Glutamatergic neuron (in vitro differentiated cells): ENCODE measurements around the gene HOXB3. TPM values are rescaled to one million over a fixed set of nuclear protein-coding genes. Genes with fewer than 3 reads are reported as not detected.
"Not testable (repeated sequence)": the region's sequence is repeated elsewhere in the genome, so short reads cannot be mapped to it uniquely, and the experiment has no call there.

Experiments used
- DNase-seq: peaks from one replicate; pipeline ENCODE4 v3.0.0; 2022
- H3K27ac Mint-ChIP-seq: one replicate; pipeline ENCODE4 v1.8.0; 2020; ENCODE audit warnings: mild to moderate bottlenecking, mixed read lengths, inconsistent platforms; ENCODE audit not compliant: unreplicated experiment
- H3K27me3 Mint-ChIP-seq: one replicate; pipeline ENCODE4 v1.8.0; 2020; ENCODE audit warnings: mild to moderate bottlenecking, moderate library complexity, mixed read lengths, inconsistent platforms; ENCODE audit not compliant: unreplicated experiment
- H3K36me3 Mint-ChIP-seq: one replicate; pipeline ENCODE4 v1.8.0; 2020; ENCODE audit warnings: mild to moderate bottlenecking, mixed read lengths, inconsistent platforms; ENCODE audit not compliant: unreplicated experiment
- H3K4me1 Mint-ChIP-seq: one replicate; pipeline ENCODE4 v1.8.0; 2020; ENCODE audit warnings: mild to moderate bottlenecking, low read depth, mixed read lengths, inconsistent platforms; ENCODE audit not compliant: unreplicated experiment
- H3K4me3 Mint-ChIP-seq: one replicate; pipeline ENCODE4 v1.8.0; 2020; ENCODE audit warnings: mild to moderate bottlenecking, mixed read lengths, inconsistent platforms; ENCODE audit not compliant: unreplicated experiment
- H3K9me3 Mint-ChIP-seq: one replicate; pipeline ENCODE4 v1.8.0; 2020; ENCODE audit warnings: mild to moderate bottlenecking, moderate library complexity, mixed read lengths, inconsistent platforms; ENCODE audit not compliant: unreplicated experiment
- total RNA-seq: library from RNA; stranded (reverse); fragmentation: NEBNext Ultra II Directional; extraction: Animal tissue kit (Norgen Biotek cat#: 25700); gene quantifications from one replicate; pipeline ENCODE4 v1.2.1, GENCODE V29; 2021; ENCODE audit not compliant: unreplicated experiment
- TF ChIP-seq, protein P1 (sequence below): fragments of 200-600 bp; sonication (generic); IDR thresholded peaks from one replicate; pipeline ENCODE4 v1.5.0; 2021; ENCODE audit not compliant: partially characterized antibody, unreplicated experiment

The HOXB3 gene
- total RNA-seq, 1 donor from 2014 or later: not detected

- no peak for DNase-seq
- H3K4me3 Mint-ChIP-seq: peak overlapping the region; percentile 85
- no peaks in the 10 kb centered on the region for H3K36me3 Mint-ChIP-seq
- peak overlapping the region; percentile 94 for H3K27ac Mint-ChIP-seq
- peaks cover 35% of the 10 kb centered on the region for H3K27me3 Mint-ChIP-seq
- peaks cover 6% of the 10 kb centered on the region for H3K4me1 Mint-ChIP-seq
- TF ChIP-seq, protein P1, sequence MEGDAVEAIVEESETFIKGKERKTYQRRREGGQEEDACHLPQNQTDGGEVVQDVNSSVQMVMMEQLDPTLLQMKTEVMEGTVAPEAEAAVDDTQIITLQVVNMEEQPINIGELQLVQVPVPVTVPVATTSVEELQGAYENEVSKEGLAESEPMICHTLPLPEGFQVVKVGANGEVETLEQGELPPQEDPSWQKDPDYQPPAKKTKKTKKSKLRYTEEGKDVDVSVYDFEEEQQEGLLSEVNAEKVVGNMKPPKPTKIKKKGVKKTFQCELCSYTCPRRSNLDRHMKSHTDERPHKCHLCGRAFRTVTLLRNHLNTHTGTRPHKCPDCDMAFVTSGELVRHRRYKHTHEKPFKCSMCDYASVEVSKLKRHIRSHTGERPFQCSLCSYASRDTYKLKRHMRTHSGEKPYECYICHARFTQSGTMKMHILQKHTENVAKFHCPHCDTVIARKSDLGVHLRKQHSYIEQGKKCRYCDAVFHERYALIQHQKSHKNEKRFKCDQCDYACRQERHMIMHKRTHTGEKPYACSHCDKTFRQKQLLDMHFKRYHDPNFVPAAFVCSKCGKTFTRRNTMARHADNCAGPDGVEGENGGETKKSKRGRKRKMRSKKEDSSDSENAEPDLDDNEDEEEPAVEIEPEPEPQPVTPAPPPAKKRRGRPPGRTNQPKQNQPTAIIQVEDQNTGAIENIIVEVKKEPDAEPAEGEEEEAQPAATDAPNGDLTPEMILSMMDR: no peak
- peaks cover 17% of the 10 kb centered on the region for H3K9me3 Mint-ChIP-seq
These were observed 48.9 kb downstream of the HOXB3 start for GRCh38 chr17:48541036-48541576.

DNA sequence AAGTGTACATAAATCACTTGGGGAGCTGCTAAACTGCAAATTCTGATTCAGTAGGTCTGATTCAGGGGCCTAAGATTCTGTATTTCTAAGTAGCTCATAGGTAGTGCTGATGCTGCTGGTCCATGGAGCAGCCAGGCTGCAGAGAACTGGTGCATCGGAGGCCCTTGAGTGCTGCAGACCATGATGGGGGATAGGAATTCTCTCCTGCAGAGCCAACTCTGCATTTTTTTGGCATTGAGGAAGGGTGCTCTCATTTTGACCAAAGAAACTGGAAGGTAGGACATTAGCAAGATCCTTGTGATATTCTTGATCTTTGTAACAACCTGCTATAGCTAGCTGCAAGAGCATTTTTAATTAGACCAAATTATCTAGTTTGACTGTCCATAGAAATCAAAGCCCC, 49.8 kb downstream of the HOXB3 start:
- no peak for DNase-seq
- no peak overlapping the region for H3K27ac Mint-ChIP-seq
- H3K27me3 Mint-ChIP-seq: peaks cover 28% of the 10 kb centered on the region
- H3K9me3 Mint-ChIP-seq: peaks cover 17% of the 10 kb centered on the region
- peak overlapping the region; percentile 35 for H3K4me3 Mint-ChIP-seq
- peaks cover 3% of the 10 kb centered on the region for H3K4me1 Mint-ChIP-seq
- TF ChIP-seq, protein P1: no peak
- no peaks in the 10 kb centered on the region for H3K36me3 Mint-ChIP-seq

- peaks cover 15% of the 10 kb centered on the region for H3K9me3 Mint-ChIP-seq
- H3K4me1 Mint-ChIP-seq: peaks cover 3% of the 10 kb centered on the region
- peaks cover 24% of the 10 kb centered on the region for H3K27me3 Mint-ChIP-seq
- H3K4me3 Mint-ChIP-seq: no peak overlapping the region
- H3K27ac Mint-ChIP-seq: no peak overlapping the region
- TF ChIP-seq, protein P1: no peak
- DNase-seq: no peak
- no peaks in the 10 kb centered on the region for H3K36me3 Mint-ChIP-seq
These were observed 50.9 kb downstream of the HOXB3 start for GRCh38 chr17:48539177-48539576.

- H3K4me1 Mint-ChIP-seq: peaks cover 3% of the 10 kb centered on the region
- H3K4me3 Mint-ChIP-seq: no peak overlapping the region
- H3K9me3 Mint-ChIP-seq: peaks cover 7% of the 10 kb centered on the region
- no peaks in the 10 kb centered on the region for H3K36me3 Mint-ChIP-seq
- TF ChIP-seq, protein P1: no peak
- peaks cover 17% of the 10 kb centered on the region for H3K27me3 Mint-ChIP-seq
- DNase-seq: no peak
- H3K27ac Mint-ChIP-seq: no peak overlapping the region
These were observed 52.7 kb downstream of the HOXB3 start for GRCh38 chr17:48537316-48537715.

DNA sequence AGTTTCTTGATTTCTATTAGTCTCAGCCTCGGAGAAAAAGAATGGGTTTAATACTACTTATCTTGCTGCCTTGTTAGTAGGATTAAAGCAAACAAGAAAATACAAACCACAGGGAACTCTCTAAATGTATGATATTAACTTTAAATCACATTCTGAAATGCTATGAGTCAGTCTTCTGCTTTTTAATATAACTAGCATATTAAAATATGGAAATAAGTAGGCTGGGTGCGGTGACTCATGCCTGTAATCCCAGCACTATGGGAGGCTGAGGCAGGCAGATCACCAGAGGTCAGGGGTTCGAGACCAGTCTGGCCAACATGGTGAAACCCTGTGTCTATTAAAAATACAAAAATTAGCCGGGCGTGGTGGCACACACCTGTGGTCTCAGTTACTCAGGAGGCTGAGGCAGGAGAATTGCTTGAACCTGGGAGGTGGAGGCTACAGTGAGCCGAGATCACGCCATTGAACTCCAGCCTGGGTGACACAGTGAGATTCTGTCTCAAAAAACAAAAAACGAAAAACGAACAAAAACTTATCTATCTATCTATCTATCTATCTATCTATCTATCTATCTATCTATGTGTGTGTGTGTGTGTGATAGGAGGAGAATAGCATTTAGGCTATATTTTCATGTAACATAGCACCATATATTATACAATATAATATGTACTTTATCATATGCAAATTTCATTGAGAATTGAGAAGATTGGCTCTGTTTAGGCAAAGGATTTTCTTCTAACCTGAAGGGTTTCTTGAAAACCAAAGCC, 54.1 kb downstream of the HOXB3 start:
- H3K27me3 Mint-ChIP-seq: peaks cover 12% of the 10 kb centered on the region
- not testable (repeated sequence) for DNase-seq, H3K36me3 Mint-ChIP-seq, H3K9me3 Mint-ChIP-seq, H3K4me1 Mint-ChIP-seq, H3K27ac Mint-ChIP-seq, H3K4me3 Mint-ChIP-seq
